ENCODE data around the gene CCDC102B. TPM values are rescaled to one million over a fixed set of nuclear protein-coding genes. Genes with fewer than 3 reads are reported as not detected.

Gene CCDC102B
- total RNA-seq, 2 donors from 2014 or later: 4.9 to 5.0 TPM

- Mint-ChIP-seq H3K4me1 (peaks cover 23% of the 10 kb centered on the region), H3K4me3 (no peak overlapping the region), H3K27me3 (ENCODE audit: insufficient read depth) (no peaks in the 10 kb centered on the region), H3K9me3 (no peaks in the 10 kb centered on the region), H3K36me3 (ENCODE audit: low read depth) (peaks cover 3% of the 10 kb centered on the region), H3K27ac (no peak overlapping the region)
- Histone ChIP-seq H3K9me3 (ENCODE audit: control insufficient read depth, low read length) (no peaks in the 10 kb centered on the region), H3K27me3 (ENCODE audit: control insufficient read depth, insufficient read depth, low read length, poor library complexity, severe bottlenecking) (no peaks in the 10 kb centered on the region), H3K4me3 (ENCODE audit: low read length) (no peak overlapping the region), H3K27ac (ENCODE audit: low read depth, low read length) (no peak overlapping the region), H3K9ac (ENCODE audit: extremely low read depth, low read length, poor library complexity, severe bottlenecking) (no peak overlapping the region), H3K36me3 (ENCODE audit: control insufficient read depth, insufficient read depth, low read length) (no peaks in the 10 kb centered on the region), H3K4me1 (ENCODE audit: control insufficient read depth, insufficient read depth, low read length) (no peaks in the 10 kb centered on the region)
- 67% methylated on average over 1 of the region's 1 CpG; no CpG with 5 or more reads in 1 of the 2 experiments for WGBS, 2 experiments (ENCODE audit: insufficient coverage in 1 of 2, insufficient read length in 1 of 2)
- DNase-seq: peak; percentile 58
- TF ChIP-seq CTCF (conservative IDR thresholded peaks at IDR 0.05): peak; percentile 86
These were observed 127.4 kb downstream of the CCDC102B start for GRCh38 chr18:68925268-68925667.

- Histone ChIP-seq H3K9me3 (ENCODE audit: control insufficient read depth, low read length) (no peaks in the 10 kb centered on the region), H3K9ac (ENCODE audit: extremely low read depth, low read length, poor library complexity, severe bottlenecking) (no peak overlapping the region), H3K4me3 (ENCODE audit: low read length) (no peak overlapping the region), H3K36me3 (ENCODE audit: control insufficient read depth, insufficient read depth, low read length) (no peaks in the 10 kb centered on the region), H3K27ac (ENCODE audit: low read depth, low read length) (peak overlapping the region; percentile 14), H3K4me1 (ENCODE audit: control insufficient read depth, insufficient read depth, low read length) (no peaks in the 10 kb centered on the region), H3K27me3 (ENCODE audit: control insufficient read depth, insufficient read depth, low read length, poor library complexity, severe bottlenecking) (no peaks in the 10 kb centered on the region)
- peaks cover 22% of the 10 kb centered on the region for H3K4me1 Mint-ChIP-seq
- no peak for TF ChIP-seq CTCF (conservative IDR thresholded peaks at IDR 0.05)
- no peaks in the 10 kb centered on the region for H3K9me3 Mint-ChIP-seq
- H3K27me3 Mint-ChIP-seq (ENCODE audit: insufficient read depth): no peaks in the 10 kb centered on the region
- DNase-seq: peak; percentile 54
- WGBS, 2 experiments (ENCODE audit: insufficient coverage in 1 of 2, insufficient read length in 1 of 2): 17 to 54% methylated on average over 1 to 6 of the region's 6 CpGs
- peaks cover 3% of the 10 kb centered on the region for H3K36me3 Mint-ChIP-seq (ENCODE audit: low read depth)
- no peak overlapping the region for H3K27ac Mint-ChIP-seq
- no peak overlapping the region for H3K4me3 Mint-ChIP-seq
These were observed 131.1 kb downstream of the CCDC102B start for GRCh38 chr18:68928762-68929675.

- no peak for DNase-seq
- H3K27ac ChIP-seq (ENCODE audit: low read depth, low read length): no peak overlapping the region
- no peaks in the 10 kb centered on the region for H3K36me3 ChIP-seq (ENCODE audit: control insufficient read depth, insufficient read depth, low read length)
- H3K9ac ChIP-seq (ENCODE audit: extremely low read depth, low read length, poor library complexity, severe bottlenecking): no peak overlapping the region
- no peak for TF ChIP-seq CTCF (conservative IDR thresholded peaks at IDR 0.05)
- Mint-ChIP-seq H3K27ac (no peak overlapping the region), H3K36me3 (ENCODE audit: low read depth) (no peaks in the 10 kb centered on the region), H3K9me3 (no peaks in the 10 kb centered on the region), H3K4me1 (peaks cover 9% of the 10 kb centered on the region), H3K4me3 (no peak overlapping the region), H3K27me3 (ENCODE audit: insufficient read depth) (no peaks in the 10 kb centered on the region)
- H3K27me3 ChIP-seq (ENCODE audit: control insufficient read depth, insufficient read depth, low read length, poor library complexity, severe bottlenecking): no peaks in the 10 kb centered on the region
- peaks cover 6% of the 10 kb centered on the region for H3K9me3 ChIP-seq (ENCODE audit: control insufficient read depth, low read length)
- no peak overlapping the region for H3K4me3 ChIP-seq (ENCODE audit: low read length)
- H3K4me1 ChIP-seq (ENCODE audit: control insufficient read depth, insufficient read depth, low read length): no peaks in the 10 kb centered on the region
These were observed 137.8 kb downstream of the CCDC102B start for GRCh38 chr18:68935686-68936085.

Data from endodermal cell (in vitro differentiated cells).